OCI-LY1 (cell line): ENCODE data around the gene PGLYRP2.

Source experiments
- CTCF ChIP-seq: fragments of 200-600 bp; sonication (generic), shearing (Covaris generic); IDR thresholded peaks from 2 replicates; pipeline ENCODE4 v1.5.1; 2017; ENCODE audit warnings: mild to moderate bottlenecking, antibody characterized with exemption, low read length, moderate library complexity, mixed read lengths
- EZH2 ChIP-seq: fragments of 200-600 bp; sonication (generic), shearing (Covaris generic); IDR thresholded peaks from 2 replicates; pipeline ENCODE4 v1.8.0; 2017; ENCODE audit warnings: borderline replicate concordance, mixed run types, mild to moderate bottlenecking, antibody characterized with exemption, low read length, moderate library complexity, mixed read lengths

GRCh38 chr19:15466851-15467733 lies 12.2 kb downstream of the PGLYRP2 start:
- no peak for TF ChIP-seq CTCF
- no peak for TF ChIP-seq EZH2
